ENCODE data around the gene LRRC55. TPM values are rescaled to one million over a fixed set of nuclear protein-coding genes. Genes with fewer than 3 reads are reported as not detected.

The LRRC55 gene
- total RNA-seq, 1 experiment from 2014 or later, result not detected

- ChIA-PET POLR2A (no interaction called here), CTCF (interaction anchor here (0.5 to 1.4 kb wide), 2 partner anchors 104 to 563 kb away, joined by 3 to 5 read pairs; no protein-coding TSS in a partner anchor)
- BruUV-seq (replicated peaks), result no TSS peak
- Mint-ChIP-seq H3K4me3 (ENCODE audit: unreplicated experiment) (no peak overlapping the region), H3K27me3 (ENCODE audit: insufficient read depth, unreplicated experiment) (peaks cover 18% of the 10 kb centered on the region), H3K27ac (ENCODE audit: low read depth, unreplicated experiment) (no peak overlapping the region), H3K36me3 (ENCODE audit: insufficient read depth, unreplicated experiment) (no peaks in the 10 kb centered on the region), H3K4me1 (ENCODE audit: insufficient read depth, unreplicated experiment) (no peaks in the 10 kb centered on the region), H3K9me3 (ENCODE audit: unreplicated experiment) (no peaks in the 10 kb centered on the region)
- TF ChIP-seq, protein P1, sequence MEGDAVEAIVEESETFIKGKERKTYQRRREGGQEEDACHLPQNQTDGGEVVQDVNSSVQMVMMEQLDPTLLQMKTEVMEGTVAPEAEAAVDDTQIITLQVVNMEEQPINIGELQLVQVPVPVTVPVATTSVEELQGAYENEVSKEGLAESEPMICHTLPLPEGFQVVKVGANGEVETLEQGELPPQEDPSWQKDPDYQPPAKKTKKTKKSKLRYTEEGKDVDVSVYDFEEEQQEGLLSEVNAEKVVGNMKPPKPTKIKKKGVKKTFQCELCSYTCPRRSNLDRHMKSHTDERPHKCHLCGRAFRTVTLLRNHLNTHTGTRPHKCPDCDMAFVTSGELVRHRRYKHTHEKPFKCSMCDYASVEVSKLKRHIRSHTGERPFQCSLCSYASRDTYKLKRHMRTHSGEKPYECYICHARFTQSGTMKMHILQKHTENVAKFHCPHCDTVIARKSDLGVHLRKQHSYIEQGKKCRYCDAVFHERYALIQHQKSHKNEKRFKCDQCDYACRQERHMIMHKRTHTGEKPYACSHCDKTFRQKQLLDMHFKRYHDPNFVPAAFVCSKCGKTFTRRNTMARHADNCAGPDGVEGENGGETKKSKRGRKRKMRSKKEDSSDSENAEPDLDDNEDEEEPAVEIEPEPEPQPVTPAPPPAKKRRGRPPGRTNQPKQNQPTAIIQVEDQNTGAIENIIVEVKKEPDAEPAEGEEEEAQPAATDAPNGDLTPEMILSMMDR (IDR thresholded peaks at IDR 0.05; ENCODE audit: unreplicated experiment), result no peak
- no peak for DNase-seq (ENCODE audit: unreplicated experiment)
- intact Hi-C loops (cut with micrococcal nuclease), result no loop called here
Measured at GRCh38 chr11:57144531-57145320, 37.0 kb upstream of the LRRC55 start.

- H3K9me3 Mint-ChIP-seq (ENCODE audit: unreplicated experiment), result no peaks in the 10 kb centered on the region
- no peak overlapping the region for H3K27ac Mint-ChIP-seq (ENCODE audit: low read depth, unreplicated experiment)
- intact Hi-C loops (cut with micrococcal nuclease), result no loop called here
- H3K4me3 Mint-ChIP-seq (ENCODE audit: unreplicated experiment), result no peak overlapping the region
- ChIA-PET POLR2A (no interaction called here), CTCF (no interaction called here)
- no peak for DNase-seq (ENCODE audit: unreplicated experiment)
- no TSS peak for BruUV-seq (replicated peaks)
- H3K36me3 Mint-ChIP-seq (ENCODE audit: insufficient read depth, unreplicated experiment), result no peaks in the 10 kb centered on the region
- H3K27me3 Mint-ChIP-seq (ENCODE audit: insufficient read depth, unreplicated experiment), result peaks cover 18% of the 10 kb centered on the region
- TF ChIP-seq, protein P1 (IDR thresholded peaks at IDR 0.05; ENCODE audit: unreplicated experiment), result no peak
- no peaks in the 10 kb centered on the region for H3K4me1 Mint-ChIP-seq (ENCODE audit: insufficient read depth, unreplicated experiment)
Measured at GRCh38 chr11:57146301-57146700, 35.5 kb upstream of the LRRC55 start.

DNA sequence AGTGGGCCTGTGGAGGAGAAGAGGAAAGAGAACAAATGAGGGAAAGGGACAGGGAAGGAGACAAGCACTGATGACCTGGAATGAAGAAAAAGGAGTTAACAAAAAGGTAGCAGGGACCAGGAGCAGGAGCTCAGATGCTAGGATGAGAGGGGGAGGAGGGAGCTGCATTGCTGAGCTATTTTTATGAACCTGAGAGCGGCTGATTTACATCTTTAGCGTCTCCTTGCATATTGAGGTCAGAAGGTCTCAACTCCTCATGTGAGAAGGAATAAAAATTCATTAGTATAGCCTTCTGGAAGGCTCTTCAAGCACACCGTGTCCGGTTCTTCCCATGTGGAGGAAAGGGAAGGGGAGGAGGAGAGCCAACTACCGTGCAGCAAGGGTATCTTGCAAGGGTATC lies 33.1 kb upstream of the LRRC55 start:
- BruUV-seq (replicated peaks), result no TSS peak
- POLR2A ChIA-PET, result no interaction called here
- Mint-ChIP-seq H3K9me3 (ENCODE audit: unreplicated experiment) (no peaks in the 10 kb centered on the region), H3K4me3 (ENCODE audit: unreplicated experiment) (no peak overlapping the region), H3K4me1 (ENCODE audit: insufficient read depth, unreplicated experiment) (no peaks in the 10 kb centered on the region), H3K27me3 (ENCODE audit: insufficient read depth, unreplicated experiment) (peaks cover 18% of the 10 kb centered on the region), H3K27ac (ENCODE audit: low read depth, unreplicated experiment) (no peak overlapping the region), H3K36me3 (ENCODE audit: insufficient read depth, unreplicated experiment) (no peaks in the 10 kb centered on the region)
- intact Hi-C loops (cut with micrococcal nuclease), result no loop called here
- DNase-seq (ENCODE audit: unreplicated experiment), result no peak
- TF ChIP-seq, protein P1 (IDR thresholded peaks at IDR 0.05; ENCODE audit: unreplicated experiment), result no peak
- CTCF ChIA-PET, result interaction anchor here (0.7 to 2.7 kb wide), 4 partner anchors 24 to 224 kb away, joined by 3 to 11 read pairs (median 3); no protein-coding TSS in a partner anchor

DNA sequence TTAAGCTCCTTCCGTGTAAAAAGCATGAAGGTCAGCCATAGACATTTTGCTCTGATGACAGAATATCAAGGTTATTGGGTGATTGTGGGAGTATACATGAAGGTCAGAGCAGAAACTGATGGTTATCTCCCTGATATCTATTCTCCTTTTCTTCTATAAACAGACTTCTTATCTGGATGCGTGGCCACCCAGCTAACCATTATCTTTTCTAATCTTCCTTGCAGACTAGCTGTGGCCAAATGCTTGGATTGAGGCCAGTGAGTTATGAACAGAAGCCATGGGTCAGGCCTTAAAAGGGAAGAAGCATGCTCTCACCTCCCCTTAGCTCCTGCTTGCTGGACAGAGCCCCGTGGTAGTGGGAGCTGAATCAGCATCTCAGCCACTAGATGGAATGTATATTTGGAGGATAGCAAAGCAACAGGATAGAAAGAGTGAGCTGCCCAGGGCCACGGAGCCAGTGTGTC lies 31.3 kb upstream of the LRRC55 start:
- no peaks in the 10 kb centered on the region for H3K36me3 Mint-ChIP-seq (ENCODE audit: insufficient read depth, unreplicated experiment)
- intact Hi-C loops (cut with micrococcal nuclease), result no loop called here
- no peak for DNase-seq (ENCODE audit: unreplicated experiment)
- POLR2A ChIA-PET, result interaction anchor here (0.6 to 1.0 kb wide), 4 partner anchors 21 to 524 kb away, joined by 3 to 5 read pairs (median 3); no protein-coding TSS in a partner anchor
- H3K9me3 Mint-ChIP-seq (ENCODE audit: unreplicated experiment), result no peaks in the 10 kb centered on the region
- peaks cover 18% of the 10 kb centered on the region for H3K27me3 Mint-ChIP-seq (ENCODE audit: insufficient read depth, unreplicated experiment)
- H3K27ac Mint-ChIP-seq (ENCODE audit: low read depth, unreplicated experiment), result no peak overlapping the region
- CTCF ChIA-PET, result interaction anchor here (1.0 kb wide), 1 partner anchor 99 kb away, joined by 5 read pairs; no protein-coding TSS in a partner anchor
- BruUV-seq (replicated peaks), result no TSS peak
- H3K4me1 Mint-ChIP-seq (ENCODE audit: insufficient read depth, unreplicated experiment), result no peaks in the 10 kb centered on the region
- H3K4me3 Mint-ChIP-seq (ENCODE audit: unreplicated experiment), result no peak overlapping the region
- TF ChIP-seq, protein P1 (IDR thresholded peaks at IDR 0.05; ENCODE audit: unreplicated experiment), result no peak
